OCI-LY3 (cell line): ENCODE results near the gene GOSR2.

Experiments
- EZH2phosphoT487 ChIP-seq: fragments of 200-600 bp; shearing (Covaris generic); IDR thresholded peaks from 2 replicates; pipeline ENCODE4 v1.6.1; 2018; ENCODE audit warnings: antibody characterized with exemption, mixed run types, low read depth
- TF ChIP-seq, protein P1 (sequence below): fragments of 200-600, 300-600 bp; sonication (generic); IDR thresholded peaks from 2 replicates; pipeline ENCODE4 v1.5.1; 2014; ENCODE audit warnings: antibody characterized with exemption, low read length, low read depth

DNA sequence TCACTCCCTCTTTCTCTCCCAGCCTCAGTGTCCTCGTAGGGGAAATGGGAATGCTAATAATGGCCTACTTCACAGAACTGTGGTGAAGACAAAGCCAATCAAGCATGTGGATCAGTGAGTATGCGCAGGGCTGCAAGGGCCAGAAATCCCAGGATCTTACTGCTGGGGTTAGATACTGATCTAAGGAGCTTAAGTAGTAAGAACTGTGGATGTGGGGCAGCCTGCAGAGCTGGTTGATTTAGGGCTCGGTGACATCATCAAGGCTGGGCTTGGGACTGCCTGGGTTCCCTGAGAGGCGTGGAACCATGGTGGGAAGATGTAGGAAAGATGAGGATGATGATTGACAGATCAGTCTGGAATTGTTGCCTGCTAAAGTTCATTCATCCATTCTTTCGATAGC is 25.6 kb downstream of the GOSR2 start:
- TF ChIP-seq, protein P1, sequence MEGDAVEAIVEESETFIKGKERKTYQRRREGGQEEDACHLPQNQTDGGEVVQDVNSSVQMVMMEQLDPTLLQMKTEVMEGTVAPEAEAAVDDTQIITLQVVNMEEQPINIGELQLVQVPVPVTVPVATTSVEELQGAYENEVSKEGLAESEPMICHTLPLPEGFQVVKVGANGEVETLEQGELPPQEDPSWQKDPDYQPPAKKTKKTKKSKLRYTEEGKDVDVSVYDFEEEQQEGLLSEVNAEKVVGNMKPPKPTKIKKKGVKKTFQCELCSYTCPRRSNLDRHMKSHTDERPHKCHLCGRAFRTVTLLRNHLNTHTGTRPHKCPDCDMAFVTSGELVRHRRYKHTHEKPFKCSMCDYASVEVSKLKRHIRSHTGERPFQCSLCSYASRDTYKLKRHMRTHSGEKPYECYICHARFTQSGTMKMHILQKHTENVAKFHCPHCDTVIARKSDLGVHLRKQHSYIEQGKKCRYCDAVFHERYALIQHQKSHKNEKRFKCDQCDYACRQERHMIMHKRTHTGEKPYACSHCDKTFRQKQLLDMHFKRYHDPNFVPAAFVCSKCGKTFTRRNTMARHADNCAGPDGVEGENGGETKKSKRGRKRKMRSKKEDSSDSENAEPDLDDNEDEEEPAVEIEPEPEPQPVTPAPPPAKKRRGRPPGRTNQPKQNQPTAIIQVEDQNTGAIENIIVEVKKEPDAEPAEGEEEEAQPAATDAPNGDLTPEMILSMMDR = no peak
- no peak for TF ChIP-seq EZH2phosphoT487
